Muscle of back (tissue), 13 donors: Measurements from ENCODE around the gene TCERG1. TPM values are rescaled to one million over a fixed set of nuclear protein-coding genes. Genes with fewer than 3 reads are reported as not detected.

Experiments used
- DNase-seq, 3 donors: peaks; one replicate each; pipeline versions ENCODE4 v3.0.0 to v3.0.0-alpha.2; 2013
- long read RNA-seq, 9 donors: transcript quantifications; one replicate each; lab custom pipeline, GENCODE V29; 2026
- polyA plus RNA-seq, 10 donors: library from polyadenylated mRNA; unstranded; fragments of 120-200 nt; gene quantifications; one replicate each; pipeline ENCODE4 v1.2.1, GENCODE V29; 2013; ENCODE audit not compliant: insufficient read length in 10 of 10

The TCERG1 gene
- 100 to 1,000 TPM in 2 of 10 donors, 10 to 100 TPM in 8; 46.6 to 106 (median 71.5) TPM for polyA plus RNA-seq
- long read RNA-seq, donor 1, partial matches to known transcripts, result 5 of 6 reads
- long read RNA-seq, donor 1, other reads (novel, unspliced or antisense), result 0 of 6 reads
- long read RNA-seq, donor 2, partial matches to known transcripts, result 0 of 2 reads
- long read RNA-seq, donor 2, other reads (novel, unspliced or antisense), result 0 of 2 reads
- long read RNA-seq, donor 3, result 0 reads
- long read RNA-seq, donor 4, partial matches to known transcripts, result 0 of 2 reads
- long read RNA-seq, donor 4, other reads (novel, unspliced or antisense), result 0 of 2 reads
- long read RNA-seq, donor 5, partial matches to known transcripts, result 5 of 11 reads
- long read RNA-seq, donor 5, other reads (novel, unspliced or antisense), result 0 of 11 reads
- long read RNA-seq, donor 6, partial matches to known transcripts, result 0 of 4 reads
- long read RNA-seq, donor 6, other reads (novel, unspliced or antisense), result 0 of 4 reads
- long read RNA-seq, donor 7, partial matches to known transcripts, result 19 of 22 reads
- long read RNA-seq, donor 7, other reads (novel, unspliced or antisense), result 0 of 22 reads
- long read RNA-seq, donor 8, partial matches to known transcripts, result 5 of 7 reads
- long read RNA-seq, donor 8, other reads (novel, unspliced or antisense), result 0 of 7 reads
- long read RNA-seq, donor 9, result 0 reads

DNA sequence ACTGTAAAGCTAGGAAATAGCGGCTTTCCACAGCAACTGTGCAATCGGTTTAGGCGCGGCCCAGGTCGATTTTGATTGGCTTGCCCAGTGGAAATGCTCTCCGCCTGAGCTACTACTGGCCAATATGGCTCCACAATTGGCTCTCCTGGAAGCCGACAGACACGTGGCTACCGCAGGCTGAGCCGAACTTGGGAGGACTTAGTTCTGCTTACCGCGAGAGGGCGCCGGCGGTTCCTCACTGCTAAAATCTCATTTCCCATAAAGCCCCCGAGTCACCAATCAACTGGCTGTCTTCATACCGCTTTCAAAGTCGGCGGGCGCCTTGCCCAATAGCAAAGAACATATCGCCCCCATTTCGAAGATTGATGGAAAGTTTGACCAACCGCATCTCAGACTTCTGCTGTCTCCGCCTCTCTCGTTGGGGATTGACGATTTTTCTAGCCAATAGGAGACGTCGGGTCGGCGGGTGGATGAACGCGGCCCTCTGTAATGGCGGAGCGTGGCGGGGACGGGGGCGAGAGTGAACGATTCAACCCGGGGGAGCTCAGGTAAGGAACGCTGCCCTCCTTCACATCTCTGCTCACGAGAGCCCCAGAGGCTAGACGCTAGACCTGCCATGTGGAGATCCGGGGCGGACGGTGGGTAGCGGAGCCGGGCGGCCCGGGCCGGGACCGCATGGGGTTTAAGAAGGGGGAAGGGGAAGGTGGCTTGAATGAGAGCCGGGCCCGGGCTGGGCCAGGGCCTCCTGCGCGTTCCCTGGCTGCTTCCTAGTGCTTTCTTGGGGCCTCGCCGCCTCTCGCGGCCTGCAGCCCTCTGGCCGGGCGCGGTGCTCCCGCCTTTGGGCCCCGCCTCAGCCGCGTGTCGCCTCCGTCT is at the start of gene TCERG1:
TSS of gene TCERG1 (plus strand) at position 473 of the 873 bp plus-strand sequence. CDS start at position 490, 17 bp downstream.
- peak; percentile 100 for DNase-seq

DNA sequence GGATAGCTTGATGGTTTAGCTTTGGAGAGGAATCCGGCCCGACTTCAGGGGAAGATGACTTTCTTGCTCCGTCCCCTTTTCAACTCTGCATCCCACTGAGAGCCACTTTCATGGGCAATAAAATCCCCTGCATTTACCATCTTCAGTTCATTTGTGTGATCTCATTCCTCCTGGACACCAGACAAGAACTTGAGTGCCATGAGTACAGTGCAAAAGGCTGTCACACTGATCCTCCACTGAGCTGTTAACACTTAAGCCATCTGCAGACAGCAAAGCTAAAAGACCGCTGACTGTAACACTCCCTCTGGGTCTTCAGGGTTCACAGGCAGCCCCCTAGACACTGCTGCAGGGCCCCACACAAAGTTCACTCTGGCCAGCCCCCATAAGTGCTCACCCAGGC is 48.3 kb upstream of the TCERG1 start:
- no peak for DNase-seq

DNA sequence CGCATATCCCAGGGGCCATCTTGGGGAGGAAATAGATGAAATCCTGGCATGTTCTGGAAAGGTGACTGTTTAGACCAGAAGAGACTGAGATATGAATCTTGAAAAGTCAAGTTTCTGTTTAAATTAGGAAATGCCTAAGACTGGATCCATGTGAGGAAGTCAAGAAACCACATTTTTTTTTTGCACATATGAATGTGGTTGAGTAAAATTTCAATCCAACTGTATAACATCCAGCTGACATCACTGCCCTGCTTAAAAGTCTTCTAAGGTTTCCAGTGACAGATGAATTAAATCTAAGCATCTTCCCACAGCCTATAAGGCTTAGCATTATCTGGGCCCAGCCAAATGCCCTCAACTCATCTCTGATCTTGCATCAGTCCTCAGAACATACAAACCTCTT is 47.7 kb upstream of the TCERG1 start:
- DNase-seq, result no peak

DNA sequence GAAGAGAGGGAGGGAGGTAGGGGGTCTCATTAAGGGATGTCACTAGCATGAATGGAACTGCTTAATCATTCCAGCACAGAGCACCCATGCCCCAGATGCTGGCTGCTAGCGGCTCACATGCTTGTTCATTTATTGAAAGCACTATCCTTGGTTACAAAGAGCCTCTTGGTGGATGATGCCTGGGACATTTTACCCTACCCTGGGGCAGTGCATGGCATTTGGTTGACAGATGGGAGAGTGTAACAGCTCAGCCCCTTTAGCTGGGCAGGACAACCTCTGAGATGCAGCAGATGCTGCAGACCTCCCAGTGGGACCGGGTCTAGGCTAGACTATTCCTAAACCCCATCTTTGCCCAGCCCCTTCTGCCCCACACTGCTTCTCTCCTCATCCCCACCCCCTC is 46.9 kb upstream of the TCERG1 start:
- no peak for DNase-seq

DNA sequence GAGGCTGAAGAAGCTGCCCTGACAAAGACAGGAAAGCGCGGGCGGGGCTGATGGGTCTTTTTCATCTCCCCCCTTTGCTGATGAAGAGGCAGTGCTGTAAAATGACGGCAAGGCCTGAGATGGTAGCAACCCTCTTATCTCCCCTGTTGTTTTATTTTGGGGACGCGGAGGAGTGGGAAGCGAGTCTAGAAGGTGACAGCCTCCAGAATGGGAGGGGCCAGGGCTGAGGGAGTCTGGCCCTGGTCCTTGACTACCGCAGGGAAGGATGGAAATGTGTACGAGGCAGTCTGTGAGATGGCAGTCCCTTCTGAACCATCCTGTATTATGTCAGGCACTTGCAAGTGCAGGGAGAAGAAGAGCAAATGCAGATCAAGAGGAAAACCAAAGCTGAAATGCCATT is 46.1 kb upstream of the TCERG1 start:
- DNase-seq, result no peak

DNA sequence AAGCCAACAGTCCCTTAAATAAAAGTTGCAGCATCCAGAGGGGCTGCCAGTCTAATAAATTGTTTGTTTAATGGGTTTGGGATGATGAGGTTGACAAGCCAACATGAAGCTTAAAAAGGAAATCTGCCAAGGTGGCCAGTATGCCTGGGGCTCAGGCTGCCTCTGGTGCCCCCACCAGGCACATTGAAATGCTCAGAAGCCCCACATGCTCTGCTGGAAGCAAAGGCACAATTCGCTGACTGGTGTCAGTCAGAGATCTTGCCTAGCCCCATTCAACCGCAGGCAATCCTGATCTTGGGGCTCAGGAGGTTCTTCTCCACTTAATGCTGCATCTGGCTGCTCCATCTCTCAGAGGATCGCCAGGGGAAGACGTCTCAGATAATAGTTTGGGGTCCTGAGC is 44.2 kb upstream of the TCERG1 start:
- DNase-seq, result no peak

DNA sequence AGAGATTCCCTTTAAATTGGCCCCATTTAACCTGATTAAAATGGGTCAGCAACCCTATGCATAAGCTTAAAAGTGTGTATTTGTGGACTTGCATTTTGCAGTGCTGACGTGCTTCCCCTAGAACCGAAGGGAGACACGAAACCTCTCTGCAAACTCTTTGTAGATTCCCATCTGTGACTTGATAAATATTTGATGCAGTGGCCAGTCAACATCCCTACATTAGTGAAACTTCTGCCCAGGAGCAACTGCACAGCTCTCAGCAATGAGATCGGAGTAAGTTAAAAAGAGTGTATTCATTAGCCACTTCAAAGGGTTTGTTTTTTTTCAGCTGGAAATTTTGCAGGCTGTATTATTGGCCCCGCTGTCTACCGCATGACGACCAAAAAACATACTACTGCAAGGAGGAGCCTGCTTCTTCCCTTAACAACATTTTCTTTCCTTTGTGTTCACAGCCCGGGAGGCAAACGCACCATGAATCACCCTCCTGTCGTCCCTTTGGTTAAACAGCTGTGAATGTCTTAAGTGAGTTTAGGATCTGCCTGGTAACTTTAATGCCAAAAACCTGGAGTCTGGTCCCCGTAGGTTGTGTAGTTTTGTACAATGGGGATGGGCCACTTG is 38.0 kb upstream of the TCERG1 start:
- no peak for DNase-seq

DNA sequence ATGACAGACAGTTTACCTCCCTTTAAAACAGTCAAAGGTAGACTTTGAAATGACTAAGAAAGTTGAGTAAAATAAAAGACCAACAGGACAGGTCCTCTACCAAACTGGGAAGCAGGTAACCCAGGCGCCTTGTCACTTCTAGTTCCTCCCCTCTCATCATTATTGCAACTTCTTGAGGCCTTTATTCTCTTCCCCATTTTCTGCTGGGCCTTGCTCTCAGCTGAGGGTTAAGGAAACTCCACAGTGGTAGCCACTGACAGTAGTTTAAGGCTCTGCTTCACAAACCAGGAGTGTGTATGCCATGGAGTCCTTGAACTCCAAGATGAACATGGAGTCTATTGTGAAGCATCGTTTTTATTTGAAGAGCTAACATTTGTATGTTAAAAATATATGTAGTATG is 36.9 kb upstream of the TCERG1 start:
- no peak for DNase-seq

DNA sequence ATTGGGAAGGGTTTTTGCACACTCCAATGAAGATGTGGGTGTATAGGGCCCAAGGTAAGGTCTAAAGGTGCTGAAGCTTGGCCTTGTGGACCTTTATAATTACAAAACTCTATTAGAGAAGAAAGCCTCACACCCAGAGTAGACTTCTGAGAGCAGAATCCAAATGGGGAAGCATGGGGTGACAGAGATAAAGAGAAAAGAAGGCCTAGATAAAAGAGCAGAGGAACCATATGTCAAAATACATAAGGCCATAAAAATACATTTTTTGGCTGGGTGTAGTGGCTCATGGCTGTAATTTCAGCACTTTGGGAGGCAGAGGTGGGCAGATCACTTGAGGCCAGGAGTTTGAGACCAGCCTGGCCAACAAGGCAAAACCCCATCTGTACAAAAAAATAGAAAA is 27.4 kb upstream of the TCERG1 start:
- no peak for DNase-seq

DNA sequence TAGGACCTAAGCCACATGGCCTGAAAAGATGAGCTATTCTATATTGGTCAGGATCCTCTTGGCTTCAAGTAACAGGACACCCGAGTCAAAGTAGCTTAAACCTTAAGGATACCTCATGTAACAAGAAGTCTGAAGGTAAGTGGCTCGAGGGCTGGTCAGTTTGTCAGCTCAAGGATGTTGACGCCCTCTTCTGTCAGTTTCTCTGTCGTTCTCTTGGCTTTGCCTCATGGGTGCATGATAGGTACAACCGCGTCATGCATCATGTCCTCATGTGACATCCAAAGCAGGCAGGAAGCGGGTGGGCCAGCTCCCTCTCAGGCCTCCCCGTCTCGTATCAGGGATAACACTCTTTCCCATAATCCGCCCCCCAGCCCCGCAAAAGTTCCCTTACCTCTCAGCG is 22.1 kb upstream of the TCERG1 start:
- no peak for DNase-seq

DNA sequence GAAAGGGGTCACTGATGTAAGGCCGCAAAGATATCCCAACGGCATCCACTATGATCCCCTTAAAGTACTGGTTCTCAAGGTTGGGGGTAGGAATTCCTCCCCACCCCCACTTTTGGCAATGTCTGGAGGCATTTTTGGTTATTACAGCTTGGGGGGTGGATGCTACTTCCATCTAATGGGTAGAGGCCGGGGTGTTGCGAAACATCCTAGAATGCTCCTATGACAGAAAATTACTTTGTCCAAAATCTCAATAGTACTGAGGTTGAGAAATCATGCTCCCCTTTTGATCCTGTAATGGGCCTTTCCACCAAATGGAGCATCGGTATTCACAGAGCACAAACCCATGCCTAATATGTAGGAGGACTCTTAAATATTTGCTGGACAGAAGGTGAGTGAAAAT is 20.8 kb upstream of the TCERG1 start:
- DNase-seq, result no peak

DNA sequence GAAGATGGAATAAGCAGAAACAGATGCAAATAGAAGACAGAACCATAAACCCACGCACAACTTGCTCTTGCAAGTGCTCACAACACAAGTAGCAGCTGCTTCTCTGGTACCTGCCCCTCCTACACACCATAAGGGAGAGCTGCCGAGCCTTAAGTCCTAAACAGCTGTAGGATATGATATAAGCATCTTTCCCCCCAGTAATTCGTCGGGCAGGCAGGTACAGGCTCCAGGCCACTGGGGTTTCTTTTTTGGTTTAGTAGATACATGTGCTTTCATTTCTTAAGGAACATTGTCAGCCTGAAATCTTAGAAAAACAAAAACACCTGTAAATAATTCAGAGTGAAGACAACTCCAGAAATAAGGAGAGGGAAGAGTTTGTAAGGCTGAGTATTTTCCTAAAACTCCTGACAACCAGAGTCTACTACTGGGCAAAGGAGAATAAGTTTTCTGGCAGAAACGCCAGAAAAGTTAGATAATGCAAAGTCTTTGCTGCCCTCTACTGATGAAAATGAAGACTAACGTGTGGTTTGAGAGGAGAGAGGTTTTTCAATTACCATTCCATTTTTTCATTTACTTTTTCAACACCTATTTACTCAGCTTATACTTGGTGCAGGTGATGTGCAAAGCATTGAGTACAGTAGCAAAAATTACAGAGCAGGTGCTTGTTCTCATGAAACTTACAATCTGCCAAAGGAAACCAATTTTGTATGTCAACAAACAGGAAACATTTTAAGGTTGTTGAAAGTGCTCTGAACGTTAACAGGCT is 20.1 kb upstream of the TCERG1 start:
- peak; percentile 30 to 55 (median 51) for DNase-seq

DNA sequence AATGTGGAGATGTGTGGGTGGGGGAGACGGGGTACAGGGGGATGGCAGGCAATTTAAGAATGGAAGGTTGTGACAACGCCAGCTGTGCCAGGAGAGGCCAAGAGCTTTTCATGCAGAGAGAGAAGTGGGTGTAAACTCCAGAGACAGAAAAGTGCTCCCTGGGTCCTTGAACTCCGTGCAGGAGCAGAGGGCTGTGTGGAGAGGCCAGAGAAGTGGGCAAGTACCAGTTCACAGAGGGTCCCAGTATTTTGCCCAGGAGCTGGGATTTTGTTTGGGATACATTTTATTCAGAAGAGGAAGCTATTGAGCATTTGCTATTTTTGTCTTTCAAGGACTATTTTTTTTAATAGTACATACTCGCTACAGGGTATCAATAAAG is 19.5 kb upstream of the TCERG1 start:
- no peak for DNase-seq

DNA sequence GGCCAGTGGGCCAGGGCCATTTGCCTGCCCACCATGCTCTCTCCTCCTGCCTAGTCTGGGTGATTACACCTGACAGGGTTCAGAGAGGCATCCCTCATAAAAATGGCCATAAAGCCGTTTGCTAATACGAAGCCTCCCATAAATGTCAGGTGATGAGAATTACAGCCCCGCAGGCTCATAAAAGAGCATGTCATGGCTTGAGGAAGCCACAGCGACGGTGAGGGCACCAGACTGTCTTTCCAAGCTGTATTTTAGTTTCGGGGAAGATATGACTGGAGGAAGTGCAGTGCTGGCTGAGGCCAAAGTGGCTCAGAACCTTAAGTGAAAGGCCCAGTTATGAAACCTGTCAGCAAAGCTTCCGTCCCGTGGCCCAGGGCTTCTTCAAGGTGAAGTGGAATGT is 18.5 kb upstream of the TCERG1 start:
- no peak for DNase-seq

DNA sequence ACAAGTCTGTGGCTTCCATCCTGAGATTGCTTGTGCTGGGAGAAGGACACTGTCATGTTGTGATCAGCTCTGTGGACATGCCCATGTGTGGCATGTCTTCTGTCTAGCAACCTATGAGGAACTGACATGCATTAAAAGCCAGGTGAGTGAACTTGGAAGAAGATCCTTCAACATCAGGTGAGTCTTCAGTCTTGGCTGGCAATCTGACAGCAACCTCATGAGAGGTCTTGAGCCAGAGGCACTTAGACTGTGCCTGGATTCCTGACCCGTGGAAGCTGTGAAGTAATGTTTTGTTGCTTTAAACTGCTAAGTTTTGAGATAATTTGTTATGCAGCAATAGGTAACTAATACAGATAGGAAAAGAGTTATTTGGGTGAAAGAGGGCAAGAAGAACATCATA is 6.8 kb upstream of the TCERG1 start:
- DNase-seq, result no peak

DNA sequence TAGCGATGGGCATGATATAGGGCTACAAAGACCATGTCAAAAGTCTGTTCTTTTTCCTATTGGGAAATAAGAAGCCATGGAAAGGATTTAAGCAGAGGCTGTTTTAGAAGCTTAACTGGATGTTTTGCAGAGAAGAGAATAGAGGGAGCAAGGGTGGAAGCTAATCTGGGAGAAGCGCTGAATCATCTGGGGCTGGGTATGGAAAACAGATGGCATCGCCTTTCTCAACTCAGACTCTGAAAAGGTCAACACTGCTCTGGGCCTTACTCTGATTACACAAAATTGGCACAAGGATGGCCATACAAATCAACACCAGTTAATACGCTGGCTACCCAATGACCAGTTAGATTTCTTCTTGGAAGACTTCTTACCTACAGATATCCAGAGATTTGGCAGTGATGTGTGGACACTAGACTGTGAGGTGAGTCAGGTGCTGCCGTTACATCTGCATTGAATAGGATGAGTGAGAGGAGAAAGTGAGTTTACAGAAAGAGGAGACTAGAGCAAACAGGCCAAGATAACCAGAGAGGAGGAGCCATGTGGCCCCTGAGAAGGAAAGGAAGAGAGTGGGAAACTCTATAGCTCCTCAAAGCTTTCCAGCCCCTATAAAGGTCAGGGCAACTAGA is 6.2 kb upstream of the TCERG1 start:
- DNase-seq, result no peak

DNA sequence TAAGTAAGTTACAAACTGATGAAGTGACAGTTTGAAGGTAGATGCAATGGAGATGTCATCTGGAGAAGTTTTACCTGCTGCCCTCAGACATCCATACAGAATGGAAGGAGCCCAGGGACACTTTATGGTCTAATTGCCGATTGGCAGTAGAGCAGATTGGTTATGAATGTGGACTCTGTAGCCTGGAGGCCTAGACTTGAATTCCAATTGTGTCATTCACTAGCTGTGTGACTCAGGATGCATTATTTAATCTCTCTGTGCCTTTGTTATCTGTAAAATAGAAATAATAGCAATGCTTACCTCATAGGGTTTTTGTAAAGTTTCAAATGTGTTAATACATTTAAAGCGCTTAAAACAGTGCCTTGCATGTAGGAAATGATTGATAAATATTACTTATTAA is 5.2 kb upstream of the TCERG1 start:
- no peak for DNase-seq

DNA sequence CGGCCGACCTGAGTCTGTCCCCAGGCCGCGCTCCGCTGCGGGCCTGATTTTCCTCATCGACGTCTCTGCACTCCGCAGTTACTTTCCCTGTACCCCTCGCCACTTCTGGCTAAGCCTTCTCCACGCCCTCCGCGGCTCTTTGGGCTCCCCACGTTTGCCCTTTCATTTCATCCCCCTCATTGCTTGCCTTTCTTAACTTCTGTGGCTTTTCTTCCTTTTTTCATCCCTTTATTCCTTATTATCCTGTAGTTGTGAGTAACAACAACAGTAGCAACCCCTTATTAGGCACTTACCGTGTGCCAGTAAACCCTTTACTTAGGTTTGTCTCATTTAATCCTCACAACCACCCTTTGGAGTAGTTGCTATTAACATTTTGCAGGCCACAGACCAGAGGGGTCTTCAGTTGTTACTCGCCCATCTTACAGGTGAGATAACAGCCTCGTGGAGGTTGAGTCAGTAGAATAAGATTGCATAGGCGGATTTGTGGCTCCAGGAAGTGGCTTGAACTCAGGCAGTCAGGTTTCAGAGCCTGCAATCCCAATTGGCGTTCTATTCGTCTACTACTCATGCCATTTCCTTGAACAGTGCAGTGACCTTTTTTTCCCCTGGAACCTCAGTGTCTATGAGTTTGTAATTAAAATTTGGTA is 724 bp downstream of the TCERG1 start:
- DNase-seq, result peak in 1 of 3 donors; percentile 2

DNA sequence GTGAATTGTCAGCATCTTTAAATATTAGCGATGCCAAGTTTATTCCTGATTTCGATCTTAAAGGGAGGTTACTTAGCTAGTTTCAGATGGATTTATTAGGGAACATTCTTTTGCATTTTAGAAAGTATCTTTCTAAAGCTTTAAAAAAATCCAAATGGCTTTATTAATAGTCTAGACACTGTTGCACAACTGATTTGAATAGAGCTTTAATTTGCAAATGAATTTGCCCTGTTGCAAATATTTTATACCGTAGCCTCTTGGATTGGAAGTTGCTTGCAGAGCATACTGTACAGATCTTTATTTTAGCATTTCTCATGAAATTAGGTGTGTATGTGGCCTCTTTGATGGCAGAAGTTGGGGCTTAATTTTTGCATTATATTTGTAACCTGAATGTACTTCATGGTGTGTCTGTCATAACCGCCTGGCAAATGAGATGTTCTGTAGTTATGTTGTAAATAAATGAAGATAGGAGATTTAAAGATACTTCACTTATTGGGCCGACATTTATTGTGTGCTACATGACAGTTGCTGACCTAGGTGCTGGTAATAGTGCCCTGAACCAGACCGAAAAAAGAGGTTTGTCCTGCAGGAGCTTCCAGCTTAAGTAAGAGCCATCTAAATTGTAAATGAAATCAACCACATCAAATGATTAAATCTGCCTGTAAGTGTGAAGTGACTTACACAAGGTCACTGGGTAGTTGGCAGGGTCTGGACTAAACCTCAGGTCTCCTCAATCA is 1.8 kb downstream of the TCERG1 start:
- DNase-seq, result no peak
